ENCODE measurements around the gene PURA.

DNA sequence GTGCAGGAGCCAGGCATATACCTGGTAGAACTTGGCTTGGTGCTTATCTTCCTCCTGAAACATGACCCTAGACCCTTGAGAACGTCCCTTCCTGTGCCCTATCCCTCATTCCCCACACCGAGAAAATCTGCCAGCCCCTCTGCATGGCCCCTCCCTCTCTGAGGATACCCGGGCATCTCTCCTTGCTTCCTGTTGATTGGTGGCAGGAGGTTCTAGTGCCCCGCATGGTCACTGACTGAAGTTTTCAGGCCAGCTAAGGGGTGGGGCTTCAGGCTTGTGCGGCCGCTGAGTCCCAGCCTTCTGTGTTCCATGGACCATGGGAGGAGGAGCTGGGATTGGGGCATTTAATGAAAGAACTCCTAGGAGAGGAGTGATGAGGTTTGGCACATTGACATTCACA is 34.6 kb downstream of the PURA start:
- TF ChIP-seq, protein P1, sequence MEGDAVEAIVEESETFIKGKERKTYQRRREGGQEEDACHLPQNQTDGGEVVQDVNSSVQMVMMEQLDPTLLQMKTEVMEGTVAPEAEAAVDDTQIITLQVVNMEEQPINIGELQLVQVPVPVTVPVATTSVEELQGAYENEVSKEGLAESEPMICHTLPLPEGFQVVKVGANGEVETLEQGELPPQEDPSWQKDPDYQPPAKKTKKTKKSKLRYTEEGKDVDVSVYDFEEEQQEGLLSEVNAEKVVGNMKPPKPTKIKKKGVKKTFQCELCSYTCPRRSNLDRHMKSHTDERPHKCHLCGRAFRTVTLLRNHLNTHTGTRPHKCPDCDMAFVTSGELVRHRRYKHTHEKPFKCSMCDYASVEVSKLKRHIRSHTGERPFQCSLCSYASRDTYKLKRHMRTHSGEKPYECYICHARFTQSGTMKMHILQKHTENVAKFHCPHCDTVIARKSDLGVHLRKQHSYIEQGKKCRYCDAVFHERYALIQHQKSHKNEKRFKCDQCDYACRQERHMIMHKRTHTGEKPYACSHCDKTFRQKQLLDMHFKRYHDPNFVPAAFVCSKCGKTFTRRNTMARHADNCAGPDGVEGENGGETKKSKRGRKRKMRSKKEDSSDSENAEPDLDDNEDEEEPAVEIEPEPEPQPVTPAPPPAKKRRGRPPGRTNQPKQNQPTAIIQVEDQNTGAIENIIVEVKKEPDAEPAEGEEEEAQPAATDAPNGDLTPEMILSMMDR (IDR thresholded peaks at IDR 0.05; ENCODE audit: poor library complexity, severe bottlenecking), result no peak
- no peak for TF ChIP-seq POLR2AphosphoS5 (IDR thresholded peaks at IDR 0.05)
- TF ChIP-seq RAD21 (conservative IDR thresholded peaks at IDR 0.05), result no peak
- TF ChIP-seq TAF1 (IDR thresholded peaks at IDR 0.05; ENCODE audit: low read depth), result no peak
- TF ChIP-seq EP300 (conservative IDR thresholded peaks at IDR 0.05; ENCODE audit: poor library complexity, severe bottlenecking), result no peak
- no peak for TF ChIP-seq SMC3 (conservative IDR thresholded peaks at IDR 0.05; ENCODE audit: poor library complexity)
- no peak for TF ChIP-seq EZH2 (IDR thresholded peaks at IDR 0.05; ENCODE audit: borderline replicate concordance, insufficient read depth, low read length, poor library complexity, severe bottlenecking)
- TF ChIP-seq, protein P2, sequence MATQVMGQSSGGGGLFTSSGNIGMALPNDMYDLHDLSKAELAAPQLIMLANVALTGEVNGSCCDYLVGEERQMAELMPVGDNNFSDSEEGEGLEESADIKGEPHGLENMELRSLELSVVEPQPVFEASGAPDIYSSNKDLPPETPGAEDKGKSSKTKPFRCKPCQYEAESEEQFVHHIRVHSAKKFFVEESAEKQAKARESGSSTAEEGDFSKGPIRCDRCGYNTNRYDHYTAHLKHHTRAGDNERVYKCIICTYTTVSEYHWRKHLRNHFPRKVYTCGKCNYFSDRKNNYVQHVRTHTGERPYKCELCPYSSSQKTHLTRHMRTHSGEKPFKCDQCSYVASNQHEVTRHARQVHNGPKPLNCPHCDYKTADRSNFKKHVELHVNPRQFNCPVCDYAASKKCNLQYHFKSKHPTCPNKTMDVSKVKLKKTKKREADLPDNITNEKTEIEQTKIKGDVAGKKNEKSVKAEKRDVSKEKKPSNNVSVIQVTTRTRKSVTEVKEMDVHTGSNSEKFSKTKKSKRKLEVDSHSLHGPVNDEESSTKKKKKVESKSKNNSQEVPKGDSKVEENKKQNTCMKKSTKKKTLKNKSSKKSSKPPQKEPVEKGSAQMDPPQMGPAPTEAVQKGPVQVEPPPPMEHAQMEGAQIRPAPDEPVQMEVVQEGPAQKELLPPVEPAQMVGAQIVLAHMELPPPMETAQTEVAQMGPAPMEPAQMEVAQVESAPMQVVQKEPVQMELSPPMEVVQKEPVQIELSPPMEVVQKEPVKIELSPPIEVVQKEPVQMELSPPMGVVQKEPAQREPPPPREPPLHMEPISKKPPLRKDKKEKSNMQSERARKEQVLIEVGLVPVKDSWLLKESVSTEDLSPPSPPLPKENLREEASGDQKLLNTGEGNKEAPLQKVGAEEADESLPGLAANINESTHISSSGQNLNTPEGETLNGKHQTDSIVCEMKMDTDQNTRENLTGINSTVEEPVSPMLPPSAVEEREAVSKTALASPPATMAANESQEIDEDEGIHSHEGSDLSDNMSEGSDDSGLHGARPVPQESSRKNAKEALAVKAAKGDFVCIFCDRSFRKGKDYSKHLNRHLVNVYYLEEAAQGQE (IDR thresholded peaks at IDR 0.05; ENCODE audit: borderline replicate concordance), result no peak
